ENCODE measurements around the gene C9orf50. TPM values are rescaled to one million over a fixed set of nuclear protein-coding genes. Genes with fewer than 3 reads are reported as not detected.

C9orf50 gene
- total RNA-seq, 4 donors from 2014 or later: not detected

GRCh38 chr9:129590466-129590865 lies 30.4 kb downstream of the C9orf50 start:
- no peak for TF ChIP-seq CTCF (IDR thresholded peaks at IDR 0.05; ENCODE audit: low read depth)

GRCh38 chr9:129587487-129588262 lies 33.2 kb downstream of the C9orf50 start:
- no peak for TF ChIP-seq CTCF (IDR thresholded peaks at IDR 0.05; ENCODE audit: low read depth)

GRCh38 chr9:129586685-129587084 lies 34.2 kb downstream of the C9orf50 start:
- no peak for TF ChIP-seq CTCF (IDR thresholded peaks at IDR 0.05; ENCODE audit: low read depth)

- no peak for TF ChIP-seq CTCF (IDR thresholded peaks at IDR 0.05; ENCODE audit: low read depth)
These were observed 34.7 kb downstream of the C9orf50 start for GRCh38 chr9:129586245-129586644.

- no peak for TF ChIP-seq CTCF (IDR thresholded peaks at IDR 0.05; ENCODE audit: low read depth)
These were observed 35.5 kb downstream of the C9orf50 start for GRCh38 chr9:129585352-129585751.

GRCh38 chr9:129584136-129584535 lies 36.8 kb downstream of the C9orf50 start:
- TF ChIP-seq CTCF (IDR thresholded peaks at IDR 0.05; ENCODE audit: low read depth): no peak

- no peak for TF ChIP-seq CTCF (IDR thresholded peaks at IDR 0.05; ENCODE audit: low read depth)
These were observed 37.4 kb downstream of the C9orf50 start for GRCh38 chr9:129583308-129584038.

Data from subcutaneous adipose tissue (tissue), 4 donors.